Lower lobe of right lung (tissue), 2 donors: ENCODE data around the gene EHMT1. TPM values are rescaled to one million over a fixed set of nuclear protein-coding genes. Genes with fewer than 3 reads are reported as not detected.
A peak's percentile ranks its signal among the peaks of the same experiment; 100 is the strongest.

Source experiments
- ATAC-seq, 2 donors: fragments of 200-7000 bp; cut with Tn5 transposase; one replicate each; pipeline ENCODE4 v1.9.1; 2020 to 2022; ENCODE audit warnings: mild to moderate bottlenecking in 2 of 2, moderate library complexity in 2 of 2
- DNase-seq: peaks from one replicate; pipeline ENCODE4 v3.0.0-alpha.2; 2020
- H3K27ac ChIP-seq: fragments of 200-600 bp; one replicate; pipeline ENCODE4 v1.8.0; 2022
- H3K27me3 ChIP-seq: fragments of 200-600 bp; one replicate; pipeline ENCODE4 v1.8.0; 2022; ENCODE audit warnings: low read depth
- H3K36me3 ChIP-seq: fragments of 200-600 bp; one replicate; pipeline ENCODE4 v1.8.0; 2022; ENCODE audit warnings: mild to moderate bottlenecking
- H3K4me1 ChIP-seq: fragments of 200-600 bp; one replicate; pipeline ENCODE4 v1.8.0; 2022
- H3K4me3 ChIP-seq: fragments of 200-600 bp; one replicate; pipeline ENCODE4 v1.8.0; 2022; ENCODE audit warnings: mild to moderate bottlenecking
- H3K9me3 ChIP-seq: fragments of 200-600 bp; one replicate; pipeline ENCODE4 v1.8.0; 2022
- CTCF ChIP-seq: fragments of 200-600 bp; IDR thresholded peaks from one replicate; pipeline ENCODE4 v1.8.0; 2022; ENCODE audit warnings: antibody characterized with exemption, mild to moderate bottlenecking
- intact Hi-C: fragments of 100-400 bp; cut with DNase I; formaldehyde crosslinking; loops from one replicate; pipeline ENCODE4 v1.11.0; 2022
- total RNA-seq: library from RNA; stranded (reverse); fragmentation: NEBNext Ultra II Directional; extraction: Animal tissue kit (Norgen Biotek cat#: 25700); gene quantifications from one replicate; pipeline ENCODE4 v1.2.1, GENCODE V29; 2021
- donor health status: DM: no; HTN: yes; CAD: no; lungs with severe emphysema.

EHMT1 gene
- total RNA-seq, 1 donor from 2014 or later: 73.5 TPM

GRCh38 chr9:137873408-137873807 lies 254.6 kb downstream of the EHMT1 start:
- Histone ChIP-seq H3K4me1 (no peaks in the 10 kb centered on the region), H3K27ac (no peak overlapping the region), H3K9me3 (no peaks in the 10 kb centered on the region), H3K4me3 (no peak overlapping the region), H3K27me3 (peaks cover 20% of the 10 kb centered on the region), H3K36me3 (no peaks in the 10 kb centered on the region)
- ATAC-seq (no peak), DNase-seq (no peak)
- intact Hi-C loops: no loop called here
- TF ChIP-seq CTCF: no peak

- no peak for TF ChIP-seq CTCF
- DNase-seq (no peak), ATAC-seq (no peak)
- intact Hi-C loops: no loop called here
- H3K27ac ChIP-seq: no peak overlapping the region
- peaks cover 25% of the 10 kb centered on the region for H3K27me3 ChIP-seq
- no peaks in the 10 kb centered on the region for H3K9me3 ChIP-seq
- no peak overlapping the region for H3K4me3 ChIP-seq
- no peaks in the 10 kb centered on the region for H3K4me1 ChIP-seq
- no peaks in the 10 kb centered on the region for H3K36me3 ChIP-seq
Measured at GRCh38 chr9:137873858-137874362, 255.1 kb downstream of the EHMT1 start.

- DNase-seq (no peak), ATAC-seq (no peak)
- Histone ChIP-seq H3K36me3 (no peaks in the 10 kb centered on the region), H3K4me3 (no peak overlapping the region), H3K27me3 (peaks cover 40% of the 10 kb centered on the region), H3K4me1 (no peaks in the 10 kb centered on the region), H3K27ac (no peak overlapping the region), H3K9me3 (no peaks in the 10 kb centered on the region)
- intact Hi-C loops: no loop called here
- no peak for TF ChIP-seq CTCF
Measured at GRCh38 chr9:137875354-137875753, 256.5 kb downstream of the EHMT1 start.

GRCh38 chr9:137875846-137876245 lies 257.0 kb downstream of the EHMT1 start:
- no peak for ATAC-seq
- TF ChIP-seq CTCF: no peak
- peak; percentile 13 for DNase-seq

GRCh38 chr9:137876269-137876668 lies 257.5 kb downstream of the EHMT1 start:
- H3K36me3 ChIP-seq: no peaks in the 10 kb centered on the region
- no peaks in the 10 kb centered on the region for H3K4me1 ChIP-seq
- intact Hi-C loops: no loop called here
- no peak overlapping the region for H3K4me3 ChIP-seq
- peaks cover 45% of the 10 kb centered on the region for H3K27me3 ChIP-seq
- ATAC-seq: no peak
- no peak for DNase-seq
- no peaks in the 10 kb centered on the region for H3K9me3 ChIP-seq
- no peak overlapping the region for H3K27ac ChIP-seq
- TF ChIP-seq CTCF: no peak

More at GRCh38 chr9:137875846-137876245, 257.0 kb downstream of the EHMT1 start:
- no peaks in the 10 kb centered on the region for H3K9me3 ChIP-seq
- intact Hi-C loops: no loop called here
- no peak overlapping the region for H3K27ac ChIP-seq
- H3K36me3 ChIP-seq: no peaks in the 10 kb centered on the region
- H3K27me3 ChIP-seq: peaks cover 45% of the 10 kb centered on the region
- H3K4me3 ChIP-seq: no peak overlapping the region
- no peaks in the 10 kb centered on the region for H3K4me1 ChIP-seq
